Measurements from ENCODE around the gene SUCLA2. TPM values are rescaled to one million over a fixed set of nuclear protein-coding genes. Genes with fewer than 3 reads are reported as not detected.

Gene SUCLA2
- total and polyA plus RNA-seq, 2 donors (not counting 3 experiments of a cell fraction or from before 2014, with no cell fraction given) = 13.6 to 37.0 TPM

DNA sequence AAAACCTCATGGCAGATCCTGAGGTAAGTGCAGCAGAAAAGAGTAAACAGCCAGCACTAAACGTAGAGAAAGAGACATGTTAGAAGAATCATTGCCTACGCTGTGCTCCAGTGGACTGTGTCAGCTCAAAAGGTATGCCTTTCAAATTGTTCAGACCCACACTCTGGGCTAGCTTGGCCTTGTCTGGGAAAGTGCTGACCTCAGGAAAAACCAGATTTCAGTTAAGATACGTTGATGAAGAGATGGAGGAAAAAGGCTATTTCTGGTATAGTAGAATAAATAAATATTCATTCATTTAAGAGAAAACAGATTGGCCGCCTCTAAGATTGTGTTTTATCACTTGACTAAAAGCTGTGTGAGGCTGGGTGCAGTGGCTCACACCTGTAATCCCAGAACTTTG, 9.6 kb upstream of the SUCLA2 start:
- no peak overlapping the region for H3K9ac ChIP-seq (replicated peaks; ENCODE audit: extremely low read depth, insufficient read depth, low read length)
- no peaks in the 10 kb centered on the region for H4K20me1 ChIP-seq (replicated peaks; ENCODE audit: control insufficient read depth, extremely low read depth, insufficient read depth, low read length)
- H3K79me2 ChIP-seq (ENCODE audit: control insufficient read depth, insufficient read depth, low read length) = no peaks in the 10 kb centered on the region
- no peaks in the 10 kb centered on the region for H3K27me3 ChIP-seq (ENCODE audit: control insufficient read depth in 2 of 2, insufficient read depth in 2 of 2, low read length in 2 of 2)
- FAIRE-seq = no peak
- POLR2A ChIA-PET = no interaction called here
- H2AFZ ChIP-seq (ENCODE audit: low read depth, low read length) = no peak overlapping the region
- no peak for DNase-seq (ENCODE audit: low read depth, low spot score)
- BruUV-seq (replicated peaks) = no TSS peak
- dilution Hi-C loops (cut with MboI; ENCODE audit: extremely low pct_ligation_motif_present, low sequenced_read_pairs) = no loop called here
- TF ChIP-seq POLR2A (IDR thresholded peaks at IDR 0.05; ENCODE audit: low read depth, low read length) (no peak), EZH2 (IDR thresholded peaks at IDR 0.05; ENCODE audit: borderline replicate concordance, low read depth, low read length, severe bottlenecking) (no peak), GATA2 (IDR thresholded peaks at IDR 0.05; ENCODE audit: insufficient read depth, insufficient read length, low read depth, low read length) (no peak)
- TF ChIP-seq, protein P1, sequence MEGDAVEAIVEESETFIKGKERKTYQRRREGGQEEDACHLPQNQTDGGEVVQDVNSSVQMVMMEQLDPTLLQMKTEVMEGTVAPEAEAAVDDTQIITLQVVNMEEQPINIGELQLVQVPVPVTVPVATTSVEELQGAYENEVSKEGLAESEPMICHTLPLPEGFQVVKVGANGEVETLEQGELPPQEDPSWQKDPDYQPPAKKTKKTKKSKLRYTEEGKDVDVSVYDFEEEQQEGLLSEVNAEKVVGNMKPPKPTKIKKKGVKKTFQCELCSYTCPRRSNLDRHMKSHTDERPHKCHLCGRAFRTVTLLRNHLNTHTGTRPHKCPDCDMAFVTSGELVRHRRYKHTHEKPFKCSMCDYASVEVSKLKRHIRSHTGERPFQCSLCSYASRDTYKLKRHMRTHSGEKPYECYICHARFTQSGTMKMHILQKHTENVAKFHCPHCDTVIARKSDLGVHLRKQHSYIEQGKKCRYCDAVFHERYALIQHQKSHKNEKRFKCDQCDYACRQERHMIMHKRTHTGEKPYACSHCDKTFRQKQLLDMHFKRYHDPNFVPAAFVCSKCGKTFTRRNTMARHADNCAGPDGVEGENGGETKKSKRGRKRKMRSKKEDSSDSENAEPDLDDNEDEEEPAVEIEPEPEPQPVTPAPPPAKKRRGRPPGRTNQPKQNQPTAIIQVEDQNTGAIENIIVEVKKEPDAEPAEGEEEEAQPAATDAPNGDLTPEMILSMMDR (IDR thresholded peaks at IDR 0.05; ENCODE audit: extremely low read depth in 1 of 2, insufficient read depth in 1 of 2, low read depth in 1 of 2, low read length in 2 of 2) = no peak
- TF ChIP-seq, protein P2, sequence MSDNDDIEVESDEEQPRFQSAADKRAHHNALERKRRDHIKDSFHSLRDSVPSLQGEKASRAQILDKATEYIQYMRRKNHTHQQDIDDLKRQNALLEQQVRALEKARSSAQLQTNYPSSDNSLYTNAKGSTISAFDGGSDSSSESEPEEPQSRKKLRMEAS (IDR thresholded peaks at IDR 0.05; ENCODE audit: insufficient read depth, insufficient read length) = no peak
- no peak overlapping the region for H3K4me2 ChIP-seq (ENCODE audit: insufficient read depth, low read length)
- H3K9me1 ChIP-seq (replicated peaks; ENCODE audit: control insufficient read depth, extremely low read depth, insufficient read depth, low read length) = no peaks in the 10 kb centered on the region
- no peak overlapping the region for H3K4me3 ChIP-seq (replicated peaks in 1 of 3; ENCODE audit: insufficient read depth in 1 of 3, low read depth in 1 of 3, low read length in 3 of 3)
- intact Hi-C loops (cut with micrococcal nuclease) = no loop called here
- no peaks in the 10 kb centered on the region for H3K4me1 ChIP-seq (ENCODE audit: control insufficient read depth, extremely low read depth, insufficient read depth, low read length)
- H3K9me3 ChIP-seq (replicated peaks; ENCODE audit: control insufficient read depth, insufficient read depth, low read length) = no peaks in the 10 kb centered on the region
- H3K36me3 ChIP-seq (ENCODE audit: control insufficient read depth in 2 of 2, extremely low read depth in 1 of 2, insufficient read depth in 2 of 2, low read length in 2 of 2) = no peaks in the 10 kb centered on the region
- CTCF ChIA-PET = no interaction called here
- H3K27ac ChIP-seq (ENCODE audit: insufficient read depth, low read depth, low read length) = no peak overlapping the region

DNA sequence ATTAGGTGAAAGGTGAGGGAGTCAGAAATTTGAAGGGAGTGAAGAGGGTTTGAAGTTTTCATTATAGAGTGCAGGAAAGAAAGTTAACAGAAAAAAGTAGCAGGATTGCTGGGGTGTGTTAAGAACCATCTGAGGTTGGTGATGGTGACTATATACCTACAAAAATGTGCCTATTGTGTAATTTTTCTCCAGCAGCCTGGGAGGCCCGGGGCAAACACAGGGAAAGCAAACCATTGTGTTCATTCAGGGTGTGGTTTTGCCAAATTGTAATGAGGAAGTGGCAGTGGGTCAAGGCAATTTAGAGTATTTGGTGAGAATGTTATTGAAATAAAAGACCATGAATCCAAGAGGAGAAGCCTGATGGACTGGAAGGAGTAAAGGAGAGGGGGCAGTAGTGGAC, 8.2 kb upstream of the SUCLA2 start:
- H3K4me2 ChIP-seq (ENCODE audit: insufficient read depth, low read length) = no peak overlapping the region
- H3K79me2 ChIP-seq (ENCODE audit: control insufficient read depth, insufficient read depth, low read length) = no peaks in the 10 kb centered on the region
- no peak overlapping the region for H2AFZ ChIP-seq (ENCODE audit: low read depth, low read length)
- BruUV-seq (replicated peaks) = no TSS peak
- FAIRE-seq = no peak
- POLR2A ChIA-PET = no interaction called here
- no peak for TF ChIP-seq FOS (IDR thresholded peaks at IDR 0.05; ENCODE audit: borderline replicate concordance, insufficient read depth, low read length)
- TF ChIP-seq, protein P1 (IDR thresholded peaks at IDR 0.05; ENCODE audit: extremely low read depth in 1 of 2, insufficient read depth in 1 of 2, low read depth in 1 of 2, low read length in 2 of 2) = no peak
- no peaks in the 10 kb centered on the region for H3K9me1 ChIP-seq (replicated peaks; ENCODE audit: control insufficient read depth, extremely low read depth, insufficient read depth, low read length)
- H3K4me3 ChIP-seq (replicated peaks in 1 of 3; ENCODE audit: insufficient read depth in 1 of 3, low read depth in 1 of 3, low read length in 3 of 3) = no peak overlapping the region
- dilution Hi-C loops (cut with MboI; ENCODE audit: extremely low pct_ligation_motif_present, low sequenced_read_pairs) (no loop called here), intact Hi-C loops (cut with micrococcal nuclease) (loop anchor here (10.0 kb wide), 1 partner anchor 104 kb away; no protein-coding TSS in a partner anchor)
- no peaks in the 10 kb centered on the region for H3K36me3 ChIP-seq (ENCODE audit: control insufficient read depth in 2 of 2, extremely low read depth in 1 of 2, insufficient read depth in 2 of 2, low read length in 2 of 2)
- DNase-seq (ENCODE audit: low read depth, low spot score) = no peak
- H3K27me3 ChIP-seq (ENCODE audit: control insufficient read depth in 2 of 2, insufficient read depth in 2 of 2, low read length in 2 of 2) = no peaks in the 10 kb centered on the region
- no peaks in the 10 kb centered on the region for H3K9me3 ChIP-seq (replicated peaks; ENCODE audit: control insufficient read depth, insufficient read depth, low read length)
- H4K20me1 ChIP-seq (replicated peaks; ENCODE audit: control insufficient read depth, extremely low read depth, insufficient read depth, low read length) = no peaks in the 10 kb centered on the region
- no peak overlapping the region for H3K9ac ChIP-seq (replicated peaks; ENCODE audit: extremely low read depth, insufficient read depth, low read length)
- CTCF ChIA-PET = no interaction called here
- H3K27ac ChIP-seq (ENCODE audit: insufficient read depth, low read depth, low read length) = no peak overlapping the region
- no peaks in the 10 kb centered on the region for H3K4me1 ChIP-seq (ENCODE audit: control insufficient read depth, extremely low read depth, insufficient read depth, low read length)

Data from endothelial cell of umbilical vein (primary cell).